ENCODE data around the gene BHLHA15. TPM values are rescaled to one million over a fixed set of nuclear protein-coding genes. Genes with fewer than 3 reads are reported as not detected.

The BHLHA15 gene
- total and polyA plus RNA-seq, 3 donors from 2014 or later, result 0.50 to 2.4 TPM; not detected in 1

DNA sequence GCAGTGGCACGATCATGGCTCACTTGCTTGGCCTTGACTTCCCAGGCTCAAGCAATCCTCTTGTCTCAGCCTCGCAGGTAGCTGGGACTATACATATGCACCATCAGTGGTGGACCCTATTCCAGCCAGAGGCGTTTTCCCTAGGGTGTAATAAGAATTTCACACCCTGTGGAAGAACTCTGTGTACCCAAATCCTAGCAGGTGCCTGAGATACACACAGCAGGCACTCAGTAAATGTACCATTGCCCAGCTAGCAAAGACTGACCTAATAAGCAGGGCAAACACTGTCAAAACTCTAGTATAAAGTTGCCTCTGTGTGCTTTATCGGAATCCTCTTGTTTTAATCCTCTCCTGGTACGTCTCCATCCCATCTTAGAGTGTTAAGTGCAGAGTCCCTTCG is 33.7 kb upstream of the BHLHA15 start:
- TF ChIP-seq, protein P1, sequence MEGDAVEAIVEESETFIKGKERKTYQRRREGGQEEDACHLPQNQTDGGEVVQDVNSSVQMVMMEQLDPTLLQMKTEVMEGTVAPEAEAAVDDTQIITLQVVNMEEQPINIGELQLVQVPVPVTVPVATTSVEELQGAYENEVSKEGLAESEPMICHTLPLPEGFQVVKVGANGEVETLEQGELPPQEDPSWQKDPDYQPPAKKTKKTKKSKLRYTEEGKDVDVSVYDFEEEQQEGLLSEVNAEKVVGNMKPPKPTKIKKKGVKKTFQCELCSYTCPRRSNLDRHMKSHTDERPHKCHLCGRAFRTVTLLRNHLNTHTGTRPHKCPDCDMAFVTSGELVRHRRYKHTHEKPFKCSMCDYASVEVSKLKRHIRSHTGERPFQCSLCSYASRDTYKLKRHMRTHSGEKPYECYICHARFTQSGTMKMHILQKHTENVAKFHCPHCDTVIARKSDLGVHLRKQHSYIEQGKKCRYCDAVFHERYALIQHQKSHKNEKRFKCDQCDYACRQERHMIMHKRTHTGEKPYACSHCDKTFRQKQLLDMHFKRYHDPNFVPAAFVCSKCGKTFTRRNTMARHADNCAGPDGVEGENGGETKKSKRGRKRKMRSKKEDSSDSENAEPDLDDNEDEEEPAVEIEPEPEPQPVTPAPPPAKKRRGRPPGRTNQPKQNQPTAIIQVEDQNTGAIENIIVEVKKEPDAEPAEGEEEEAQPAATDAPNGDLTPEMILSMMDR (IDR thresholded peaks at IDR 0.05), result no peak
- TF ChIP-seq POLR2A (IDR thresholded peaks at IDR 0.05), result no peak
- DNase-seq, result no peak
- H3K27me3 ChIP-seq, result no peaks in the 10 kb centered on the region
- no peak overlapping the region for H3K4me3 ChIP-seq
- peaks cover 7% of the 10 kb centered on the region for H3K4me1 ChIP-seq
- intact Hi-C loops (cut with DNase I; ENCODE audit: low total_unique reads), result no loop called here
- no peaks in the 10 kb centered on the region for H3K9me3 ChIP-seq
- 90 to 92% methylated on average over 6 of the region's 6 CpGs for WGBS, 2 donors
- no peaks in the 10 kb centered on the region for H3K36me3 ChIP-seq (ENCODE audit: low read depth, missing control alignments)
- H3K27ac ChIP-seq, result no peak overlapping the region

DNA sequence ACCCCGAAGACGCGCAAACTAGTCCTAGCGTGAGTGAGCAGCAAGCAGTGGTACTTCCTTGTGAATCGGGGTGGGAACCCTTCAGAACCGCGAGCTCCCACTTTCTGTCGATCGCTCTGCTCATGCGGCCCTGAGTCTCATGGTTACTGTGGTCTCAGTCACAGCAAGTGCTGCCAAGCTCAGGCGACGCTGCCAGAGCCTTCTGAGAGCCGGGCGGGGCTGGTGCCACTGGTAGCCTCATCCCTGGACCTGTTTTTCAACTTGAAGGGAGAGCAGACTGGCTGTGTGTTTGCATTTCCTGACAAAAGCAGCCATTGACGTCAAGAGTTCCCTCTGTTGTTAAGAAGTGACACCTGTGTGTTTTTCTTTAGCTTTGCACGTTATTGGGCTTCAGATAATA is 32.9 kb upstream of the BHLHA15 start:
- Histone ChIP-seq H3K4me3 (no peak overlapping the region), H3K36me3 (ENCODE audit: low read depth, missing control alignments) (no peaks in the 10 kb centered on the region), H3K9me3 (no peaks in the 10 kb centered on the region), H3K4me1 (peaks cover 7% of the 10 kb centered on the region), H3K27ac (no peak overlapping the region), H3K27me3 (no peaks in the 10 kb centered on the region)
- intact Hi-C loops (cut with DNase I; ENCODE audit: low total_unique reads), result no loop called here
- TF ChIP-seq, protein P1 (IDR thresholded peaks at IDR 0.05), result no peak
- TF ChIP-seq POLR2A (IDR thresholded peaks at IDR 0.05), result no peak
- DNase-seq, result no peak
- WGBS, 2 donors, result 89 to 95% methylated on average over 16 of the region's 16 CpGs

DNA sequence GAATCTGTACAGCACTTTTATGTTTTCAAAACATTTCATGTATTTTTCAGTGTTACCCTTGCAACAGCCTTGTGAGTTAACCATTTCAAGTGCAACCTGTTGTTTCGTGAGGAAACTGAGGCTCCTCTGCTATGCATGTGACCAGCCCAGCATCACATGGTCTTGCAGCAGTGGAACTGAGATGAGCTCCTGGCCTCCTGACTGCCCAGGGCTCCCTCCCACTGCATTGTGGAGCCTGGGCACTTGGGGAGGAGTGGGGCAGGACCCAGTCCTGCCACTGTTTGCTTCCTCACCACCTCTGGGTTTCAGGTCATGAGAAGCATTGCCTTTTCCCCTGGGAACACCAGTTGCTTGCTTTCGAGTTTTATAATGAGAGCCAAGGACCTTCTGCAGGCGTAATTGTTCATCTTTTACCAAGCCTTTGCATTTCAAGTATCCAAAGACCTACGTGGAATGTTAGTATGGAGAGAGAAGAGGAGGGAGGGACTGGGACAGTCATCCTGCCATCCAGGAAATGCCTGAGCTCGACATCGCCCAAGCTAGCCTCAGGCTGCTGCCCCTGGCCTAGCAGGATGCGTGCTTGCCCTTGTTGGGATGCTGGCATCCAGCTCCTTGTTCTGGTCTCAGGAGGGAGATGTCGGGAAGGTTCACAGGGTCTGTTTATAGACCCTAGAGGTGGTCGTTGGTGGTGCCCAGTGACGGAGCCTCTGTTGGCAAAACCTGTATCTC is 32.3 kb upstream of the BHLHA15 start:
- Histone ChIP-seq H3K36me3 (ENCODE audit: low read depth, missing control alignments) (no peaks in the 10 kb centered on the region), H3K4me3 (no peak overlapping the region), H3K4me1 (peaks cover 7% of the 10 kb centered on the region), H3K27me3 (no peaks in the 10 kb centered on the region), H3K27ac (no peak overlapping the region), H3K9me3 (no peaks in the 10 kb centered on the region)
- no peak for DNase-seq
- intact Hi-C loops (cut with DNase I; ENCODE audit: low total_unique reads), result no loop called here
- TF ChIP-seq, protein P1 (IDR thresholded peaks at IDR 0.05), result no peak
- no peak for TF ChIP-seq POLR2A (IDR thresholded peaks at IDR 0.05)
- WGBS, 2 donors, result 89 to 90% methylated on average over 4 to 10 of the region's 10 CpGs

DNA sequence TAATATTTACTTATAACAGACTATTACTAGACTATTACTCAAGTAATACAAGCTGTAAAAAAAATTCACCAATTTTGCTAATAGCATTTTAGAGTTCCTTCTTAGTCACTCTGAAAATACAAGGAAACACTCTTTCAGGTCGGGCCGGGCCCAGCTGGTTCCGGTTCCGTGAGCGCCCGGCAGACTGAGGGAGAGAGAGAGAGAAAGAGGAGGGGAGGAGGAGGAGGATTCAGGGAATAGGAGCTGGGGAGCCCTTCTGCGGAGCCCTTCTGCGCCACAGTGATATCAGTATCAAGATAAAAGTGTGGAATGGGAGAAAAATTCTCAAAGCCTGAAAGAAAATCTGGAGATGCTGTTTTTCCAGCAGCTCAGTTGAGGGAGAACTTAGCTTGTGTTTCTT is 30.5 kb upstream of the BHLHA15 start:
- TF ChIP-seq, protein P1 (IDR thresholded peaks at IDR 0.05), result no peak
- no peak for TF ChIP-seq POLR2A (IDR thresholded peaks at IDR 0.05)
- Histone ChIP-seq H3K4me1 (no peaks in the 10 kb centered on the region), H3K4me3 (no peak overlapping the region), H3K9me3 (no peaks in the 10 kb centered on the region), H3K27me3 (no peaks in the 10 kb centered on the region), H3K36me3 (ENCODE audit: low read depth, missing control alignments) (no peaks in the 10 kb centered on the region), H3K27ac (no peak overlapping the region)
- no peak for DNase-seq
- WGBS, 2 donors, result 73 to 88% methylated on average over 8 of the region's 8 CpGs
- intact Hi-C loops (cut with DNase I; ENCODE audit: low total_unique reads), result no loop called here

DNA sequence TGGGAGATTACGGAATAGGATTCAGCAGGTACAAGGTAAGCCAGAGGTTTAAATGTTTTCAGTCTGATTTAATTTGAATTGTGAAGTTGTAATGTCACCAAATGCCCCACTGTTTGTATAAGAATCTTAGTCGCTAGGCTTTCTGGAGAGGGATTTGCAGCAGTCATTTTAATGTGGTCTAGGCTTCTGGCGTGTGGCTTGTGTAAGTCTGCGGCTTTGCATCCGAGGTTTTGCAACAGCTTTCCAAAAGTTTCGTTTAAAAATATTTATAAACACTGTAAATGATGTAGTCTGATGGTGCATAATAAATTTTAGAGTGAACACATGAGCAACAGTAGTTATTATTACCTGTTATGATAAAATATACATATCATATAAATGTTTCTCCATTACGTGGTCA is 26.1 kb upstream of the BHLHA15 start:
- Histone ChIP-seq H3K4me1 (no peaks in the 10 kb centered on the region), H3K27ac (no peak overlapping the region), H3K27me3 (no peaks in the 10 kb centered on the region), H3K9me3 (no peaks in the 10 kb centered on the region), H3K4me3 (no peak overlapping the region), H3K36me3 (ENCODE audit: low read depth, missing control alignments) (no peaks in the 10 kb centered on the region)
- no peak for TF ChIP-seq POLR2A (IDR thresholded peaks at IDR 0.05)
- TF ChIP-seq, protein P1 (IDR thresholded peaks at IDR 0.05), result no peak
- 92% methylated on average over 7 of the region's 7 CpGs for WGBS, 2 donors
- intact Hi-C loops (cut with DNase I; ENCODE audit: low total_unique reads), result no loop called here
- no peak for DNase-seq
